ENCODE data around the gene MYO1D. TPM values are rescaled to one million over a fixed set of nuclear protein-coding genes. Genes with fewer than 3 reads are reported as not detected.

Gene MYO1D
- total RNA-seq, 3 donors from 2014 or later: 166 to 495 (median 256) TPM

- Histone ChIP-seq H3K4me3 (no peak overlapping the region), H3K9me3 (no peaks in the 10 kb centered on the region), H3K4me1 (ENCODE audit: low read depth) (no peaks in the 10 kb centered on the region), H3K36me3 (ENCODE audit: low read depth) (no peaks in the 10 kb centered on the region)
- DNase-seq (no peak), ATAC-seq (no peak)
- no peak for TF ChIP-seq CTCF (IDR thresholded peaks at IDR 0.05)
- intact Hi-C loops (cut with DNase I, micrococcal nuclease): no loop called here
These were observed 330.9 kb downstream of the MYO1D start for GRCh38 chr17:32546031-32546444.

GRCh38 chr17:32542186-32542585 lies 334.7 kb downstream of the MYO1D start:
- ATAC-seq (no peak), DNase-seq (no peak)
- no peaks in the 10 kb centered on the region for H3K9me3 ChIP-seq
- no peaks in the 10 kb centered on the region for H3K4me1 ChIP-seq (ENCODE audit: low read depth)
- intact Hi-C loops (cut with DNase I, micrococcal nuclease): no loop called here
- H3K4me3 ChIP-seq: no peak overlapping the region
- H3K36me3 ChIP-seq (ENCODE audit: low read depth): no peaks in the 10 kb centered on the region
- no peak for TF ChIP-seq CTCF (IDR thresholded peaks at IDR 0.05)

- TF ChIP-seq CTCF (IDR thresholded peaks at IDR 0.05): no peak
- ATAC-seq (no peak), DNase-seq (no peak)
- Histone ChIP-seq H3K4me3 (no peak overlapping the region), H3K9me3 (no peaks in the 10 kb centered on the region), H3K4me1 (ENCODE audit: low read depth) (no peaks in the 10 kb centered on the region), H3K36me3 (ENCODE audit: low read depth) (no peaks in the 10 kb centered on the region)
- intact Hi-C loops (cut with DNase I, micrococcal nuclease): no loop called here
These were observed 335.3 kb downstream of the MYO1D start for GRCh38 chr17:32541640-32542039.

- no peak overlapping the region for H3K4me3 ChIP-seq
- intact Hi-C loops (cut with DNase I, micrococcal nuclease): no loop called here
- H3K9me3 ChIP-seq: no peaks in the 10 kb centered on the region
- ATAC-seq: no peak
- H3K4me1 ChIP-seq (ENCODE audit: low read depth): no peaks in the 10 kb centered on the region
- TF ChIP-seq CTCF (IDR thresholded peaks at IDR 0.05): no peak
- no peak for DNase-seq
- no peaks in the 10 kb centered on the region for H3K36me3 ChIP-seq (ENCODE audit: low read depth)
These were observed 339.9 kb downstream of the MYO1D start for GRCh38 chr17:32536736-32537643.

GRCh38 chr17:32533296-32533695 lies 343.6 kb downstream of the MYO1D start:
- no peak for ATAC-seq
- no peaks in the 10 kb centered on the region for H3K4me1 ChIP-seq (ENCODE audit: low read depth)

More at GRCh38 chr17:32533296-32533695, 343.6 kb downstream of the MYO1D start:
- TF ChIP-seq CTCF (IDR thresholded peaks at IDR 0.05): no peak
- DNase-seq: no peak
- intact Hi-C loops (cut with DNase I, micrococcal nuclease): no loop called here
- H3K9me3 ChIP-seq: no peaks in the 10 kb centered on the region
- no peaks in the 10 kb centered on the region for H3K36me3 ChIP-seq (ENCODE audit: low read depth)
- H3K4me3 ChIP-seq: no peak overlapping the region
